K562 (cell line): ENCODE data around the gene OTOGL. TPM values are rescaled to one million over a fixed set of nuclear protein-coding genes. Genes with fewer than 3 reads are reported as not detected.
A peak's percentile ranks its signal among the peaks of the same experiment; 100 is the strongest.

Experiments used
- ATAC-seq: fragments of 200-7000 bp; cut with Tn5 transposase; 3 replicates; pipeline ENCODE4 v1.9.1; 2020; ENCODE audit warnings: moderate library complexity
- BruUV-seq: library from RNA; stranded (reverse); fragments of 400-500 nt; replicated peaks from 2 replicates; lab custom pipeline; 2021; lab: Mats Ljungman, UMichigan
- CTCF ChIA-PET: fragments of 300-600 bp; formaldehyde crosslinking; extraction: SDS; loops from one replicate; lab custom pipeline; 2021; ENCODE audit warnings: low intra/inter-chr PET ratio; lab: Yijun Ruan, JAX
- POLR2A ChIA-PET: fragments of 300-600, 350-650 bp; sonication (Branson Sonifier 250); formaldehyde crosslinking; extraction: SDS; loops from one replicate; lab custom pipeline; 2021; ENCODE audit warnings: antibody characterized with exemption, inconsistent platforms; lab: Yijun Ruan, JAX
- DNase-seq, 4 experiments: peaks; one replicate each; pipeline versions ENCODE4 v3.0.0 to v3.0.0-alpha.2; 2011 to 2018; ENCODE audit warnings: low spot score in 3 of 4, mixed read lengths in 3 of 4; ENCODE audit errors: extremely low read depth in 1 of 4
- FAIRE-seq: peaks from 2 replicates; lab custom pipeline; 2011; peaks lifted over from hg19 to GRCh38; lab: Jason Lieb, UNC
- H2AFZ ChIP-seq: 2 replicates; pipeline ENCODE4 v1.6.0; 2011; ENCODE audit warnings: low read depth, low read length, control low read depth, inconsistent platforms
- H3K27ac ChIP-seq: fragments of 200-600 bp; 3 replicates; pipeline ENCODE4 v1.8.0; 2011; ENCODE audit warnings: low read depth, mild to moderate bottlenecking, control low read depth, inconsistent platforms, low read length, moderate library complexity, mixed read lengths; ENCODE audit errors: extremely low read depth
- H3K27me3 ChIP-seq, 2 experiments: fragments of 300-600 bp in 1 of 2; 2 replicates in 1 of 2; 3 replicates in 1 of 2; pipeline versions ENCODE4 v1.6.0 to v1.8.0; 2011; ENCODE audit warnings: inconsistent platforms in 2 of 2, low read length in 2 of 2, mild to moderate bottlenecking in 1 of 2, mixed read lengths in 1 of 2, moderate library complexity in 1 of 2; ENCODE audit not compliant: control insufficient read depth in 2 of 2, insufficient read depth in 2 of 2
- H3K36me3 ChIP-seq: fragments of 300-600 bp; 3 replicates; pipeline ENCODE4 v1.8.0; 2011; ENCODE audit warnings: mild to moderate bottlenecking, low read length, inconsistent platforms; ENCODE audit not compliant: control insufficient read depth, insufficient read depth
- H3K4me1 ChIP-seq, 2 experiments: fragments of 200-600 bp in 1 of 2; replicated peaks in 1 of 2; 2 replicates in 1 of 2; 3 replicates in 1 of 2; pipeline versions ENCODE4 v1.5.1 to v1.8.0; 2011; ENCODE audit warnings: inconsistent platforms in 2 of 2, low read length in 2 of 2, mild to moderate bottlenecking in 1 of 2, mixed read lengths in 1 of 2, moderate library complexity in 1 of 2; ENCODE audit not compliant: control insufficient read depth in 2 of 2, insufficient read depth in 2 of 2
- H3K4me2 ChIP-seq: 2 replicates; pipeline ENCODE4 v1.6.1; 2011; ENCODE audit warnings: low read length, control low read depth, inconsistent platforms, mixed read lengths; ENCODE audit not compliant: insufficient read depth
- H3K4me3 ChIP-seq: fragments of 200-600 bp; sonication (generic), shearing (Covaris generic); 2 replicates; pipeline ENCODE4 v1.5.1; 2016; ENCODE audit warnings: control low read depth, inconsistent platforms
- H3K79me2 ChIP-seq: fragments of 200-600 bp; 3 replicates; pipeline ENCODE4 v1.8.0; 2011; ENCODE audit warnings: low read length, inconsistent platforms; ENCODE audit not compliant: control insufficient read depth, insufficient read depth
- H3K9ac ChIP-seq, 2 experiments: 2 replicates each; pipeline versions ENCODE4 v1.6.0 to v1.6.1; 2011; ENCODE audit warnings: low read depth in 2 of 2, low read length in 2 of 2, control low read depth in 1 of 2, inconsistent platforms in 1 of 2, mild to moderate bottlenecking in 1 of 2, mixed read lengths in 1 of 2; ENCODE audit not compliant: insufficient read depth in 1 of 2
- H3K9me1 ChIP-seq: one replicate; pipeline ENCODE4 v1.6.0; 2011; ENCODE audit warnings: inconsistent platforms, mild to moderate bottlenecking, low read length, moderate library complexity; ENCODE audit not compliant: control insufficient read depth, insufficient read depth
- H3K9me3 ChIP-seq: replicated peaks from 2 replicates; pipeline ENCODE4 v1.5.1; 2011; ENCODE audit warnings: low read depth, low read length, inconsistent platforms; ENCODE audit not compliant: control insufficient read depth, insufficient read depth
- H4K20me1 ChIP-seq: replicated peaks from 2 replicates; pipeline ENCODE4 v1.6.1; 2011; ENCODE audit warnings: low read length, inconsistent platforms, mixed read lengths; ENCODE audit not compliant: control insufficient read depth, insufficient read depth
- C11orf30 ChIP-seq: fragments of 450-650 bp; IDR thresholded peaks from 2 replicates; pipeline ENCODE4 v1.6.1; 2016; ENCODE audit warnings: low read depth, mild to moderate bottlenecking
- CSDE1 ChIP-seq, 2 experiments: fragments of 450-650 bp; IDR thresholded peaks; 2 replicates each; pipeline ENCODE4 v1.6.1; 2016; ENCODE audit warnings: mild to moderate bottlenecking in 1 of 2
- DMBX1 ChIP-seq: fragments of 250-450 bp; sonication (Bioruptor Pico); IDR thresholded peaks from 2 replicates; pipeline ENCODE4 v1.8.0; 2022; ENCODE audit warnings: inconsistent platforms, mild to moderate bottlenecking, moderate library complexity, borderline replicate concordance
- GATAD2B ChIP-seq: fragments of 450-650 bp; IDR thresholded peaks from 2 replicates; pipeline ENCODE4 v1.6.1; 2017; ENCODE audit warnings: mild to moderate bottlenecking, borderline replicate concordance
- MAFF ChIP-seq: IDR thresholded peaks from 2 replicates; pipeline ENCODE4 v1.6.1; 2012; ENCODE audit warnings: low read length, improper control_type of control experiment
- MAFG ChIP-seq: fragments of 450-650 bp; conservative IDR thresholded peaks from 2 replicates; pipeline ENCODE4 v1.6.1; 2016; ENCODE audit warnings: missing genetic modification characterization, missing compliant biosample characterization
- MAFK ChIP-seq: IDR thresholded peaks from 2 replicates; pipeline ENCODE4 v1.6.1; 2011; ENCODE audit warnings: low read length, improper control_type of control experiment
- NFATC3 ChIP-seq: fragments of 450-650 bp; IDR thresholded peaks from 2 replicates; pipeline ENCODE4 v1.6.1; 2017; ENCODE audit warnings: mild to moderate bottlenecking
- NR0B1 ChIP-seq: fragments of 450-650 bp; IDR thresholded peaks from one replicate; pipeline ENCODE4 v1.6.1; 2018; ENCODE audit warnings: mild to moderate bottlenecking, moderate library complexity; ENCODE audit not compliant: partially characterized antibody
- NR1H2 ChIP-seq: sonication (generic); formaldehyde crosslinking; IDR thresholded peaks from 2 replicates; pipeline ENCODE4 v1.4.0; 2020; ENCODE audit warnings: mild to moderate bottlenecking, missing genetic modification reagents
- RBM25 ChIP-seq: fragments of 200-400 bp; formaldehyde crosslinking; IDR thresholded peaks from 2 replicates; pipeline ENCODE4 v1.6.1; 2018; ENCODE audit warnings: low read length, low read depth, moderate library complexity; ENCODE audit not compliant: severe bottlenecking
- RFX1 ChIP-seq: fragments of 450-650 bp; IDR thresholded peaks from 2 replicates; pipeline ENCODE4 v1.6.1; 2016; ENCODE audit warnings: mild to moderate bottlenecking, moderate library complexity
- SIN3A ChIP-seq, 2 experiments: fragments of 150-350 bp in 1 of 2; IDR thresholded peaks; 2 replicates each; pipeline ENCODE4 v1.6.1; 2011 to 2016; ENCODE audit warnings: borderline replicate concordance in 2 of 2, low read depth in 2 of 2, low read length in 2 of 2, mild to moderate bottlenecking in 2 of 2, moderate library complexity in 2 of 2; ENCODE audit not compliant: control insufficient read depth in 1 of 2
- SLC30A9 ChIP-seq: fragments of 250-450 bp; sonication (Bioruptor Pico); IDR thresholded peaks from 2 replicates; pipeline ENCODE4 v1.8.0; 2022; ENCODE audit warnings: mild to moderate bottlenecking, moderate library complexity
- SRF ChIP-seq, 2 experiments: fragments of 250-450, 450-650 bp in 1 of 2; sonication (Bioruptor Pico) in 1 of 2; sonication (generic) in 1 of 2; formaldehyde crosslinking; IDR thresholded peaks; 2 replicates each; pipeline versions ENCODE4 v1.5.0 to v1.5.1; 2020 to 2022; ENCODE audit warnings: mild to moderate bottlenecking in 1 of 2, missing genetic modification reagents in 1 of 2
- ZNF316 ChIP-seq: fragments of 450-650 bp; IDR thresholded peaks from 2 replicates; pipeline ENCODE4 v1.6.1; 2016
- ZNF347 ChIP-seq: fragments of 450-650 bp; formaldehyde crosslinking; IDR thresholded peaks from 2 replicates; pipeline ENCODE4 v1.4.0; 2020; ENCODE audit warnings: low read depth, mild to moderate bottlenecking, moderate library complexity
- WGBS: fragments of 100-300 bp; shearing (Covaris generic); methylation state at CpG from one replicate; pipeline ENCODE4 v1.1.6; 2016; ENCODE audit warnings: low coverage, mixed read lengths; ENCODE audit not compliant: insufficient coverage; ENCODE audit errors: missing lambda C conversion rate; 5-methylcytosine and 5-hydroxymethylcytosine counted together
- in situ Hi-C: fragments of 300-500 bp; cut with MboI; formaldehyde crosslinking; loops from 4 replicates; pipeline ENCODE4 v1.15.0; 2018; ENCODE audit warnings: inconsistent platforms, mixed read lengths
- intact Hi-C: fragments of 100-400 bp; cut with micrococcal nuclease; formaldehyde crosslinking; loops from 2 replicates; pipeline ENCODE4 v1.14.2; 2022
- polyA plus RNA-seq, 8 experiments: library from polyadenylated mRNA; depleted of rRNA in 4 of 8; stranded (reverse) in 5 of 8; unstranded in 3 of 8; fragments of >200 nt; fragmentation: Nextera tagmentation in 2 of 8; fragmentation: Illumina TruSeq in 1 of 8; extraction: Ambion mirVana in 2 of 8; extraction: Trizol in 1 of 8; gene quantifications; 2 replicates each; pipeline versions ENCODE4 v1.2.1 to v1.2.3, GENCODE V29; 2011 to 2014; ENCODE audit warnings: inconsistent platforms in 1 of 8, missing spikeins in 1 of 8
- total RNA-seq, 7 experiments: library from RNA; depleted of rRNA in 6 of 7; stranded (reverse); fragments of >200 nt in 6 of 7; fragmentation: Illumina TruSeq in 2 of 7; extraction: Trizol in 2 of 7; gene quantifications; 2 replicates each; pipeline versions ENCODE4 v1.2.1 to v1.2.3, GENCODE V29; 2011 to 2021; ENCODE audit warnings: low replicate concordance in 1 of 7

OTOGL gene
- total and polyA plus RNA-seq, 9 of the 15 experiments (the other 6 are each of a cell fraction or from before 2014, with no cell fraction given) = 0.02 to 0.03 TPM; not detected in 7

GRCh38 chr12:80178846-80179245 lies 79.5 kb downstream of the OTOGL start:
- intact Hi-C loops = no loop called here
- no peak for DNase-seq
- no peaks in the 10 kb centered on the region for H4K20me1 ChIP-seq

GRCh38 chr12:80183939-80184338 lies 84.6 kb downstream of the OTOGL start:
- in situ Hi-C loops (no loop called here), intact Hi-C loops (loop anchor here (10.0 kb wide), 1 partner anchor 299 kb away; no protein-coding TSS in a partner anchor)
- H3K9me1 ChIP-seq = no peaks in the 10 kb centered on the region
- no peak overlapping the region for H3K4me2 ChIP-seq
- H3K27me3 ChIP-seq = no peaks in the 10 kb centered on the region
- FAIRE-seq (no peak), DNase-seq (no peak), ATAC-seq (no peak)
- no peaks in the 10 kb centered on the region for H3K36me3 ChIP-seq
- no TSS peak for BruUV-seq
- no peaks in the 10 kb centered on the region for H3K79me2 ChIP-seq
- no peak overlapping the region for H2AFZ ChIP-seq
- no peak overlapping the region for H3K9ac ChIP-seq
- no peak overlapping the region for H3K4me3 ChIP-seq
- POLR2A ChIA-PET = no interaction called here
- TF ChIP-seq RBM25 = no peak
- TF ChIP-seq NR0B1 = no peak
- no peak for TF ChIP-seq GATAD2B
- peak; percentile 79 for TF ChIP-seq MAFF
- TF ChIP-seq MAFG (tag) = peak; percentile 56; the same call in 1 of the 2 replicates
- no peak for TF ChIP-seq DMBX1 (CRISPR knock-in tag)
- peak; percentile 64 for TF ChIP-seq C11orf30
- TF ChIP-seq CSDE1 (IDR thresholded peaks at IDR 0.05) = no peak
- TF ChIP-seq ZNF316 = peak; percentile 78
- TF ChIP-seq MAFK = peak; percentile 78
- no peak for TF ChIP-seq RFX1
- TF ChIP-seq ZNF347 (CRISPR knock-in tag) = no peak
- TF ChIP-seq SLC30A9 (CRISPR knock-in tag) = no peak
- 5% methylated on average over 2 of the region's 2 CpGs for WGBS
- CTCF ChIA-PET = interaction anchor here (0.5 kb wide), 1 partner anchor 524 kb away, joined by 4 read pairs; no protein-coding TSS in a partner anchor
- no peaks in the 10 kb centered on the region for H4K20me1 ChIP-seq
- H3K9me3 ChIP-seq = no peaks in the 10 kb centered on the region
- no peak overlapping the region for H3K27ac ChIP-seq
- no peaks in the 10 kb centered on the region for H3K4me1 ChIP-seq

More at GRCh38 chr12:80178846-80179245, 79.5 kb downstream of the OTOGL start:
- Histone ChIP-seq H3K27ac (no peak overlapping the region), H2AFZ (no peak overlapping the region), H3K27me3 (no peaks in the 10 kb centered on the region), H3K79me2 (no peaks in the 10 kb centered on the region), H3K4me1 (no peaks in the 10 kb centered on the region), H3K4me2 (no peak overlapping the region), H3K4me3 (no peak overlapping the region), H3K36me3 (no peaks in the 10 kb centered on the region), H3K9me3 (no peaks in the 10 kb centered on the region)
- 0% methylated on average over 3 of the region's 3 CpGs for WGBS
- BruUV-seq = no TSS peak
- FAIRE-seq = no peak
- CTCF ChIA-PET = no interaction called here
- no peak for ATAC-seq
- POLR2A ChIA-PET = interaction anchor here (0.7 kb wide), 1 partner anchor 133 kb away, joined by 3 read pairs; no protein-coding TSS in a partner anchor
- in situ Hi-C loops = no loop called here
- TF ChIP-seq NFATC3 (no peak), SRF (CRISPR knock-in tag; IDR thresholded peaks at IDR 0.05) (no peak), NR1H2 (CRISPR knock-in tag) (no peak), SIN3A (IDR thresholded peaks at IDR 0.05; ENCODE audit: borderline replicate concordance in 2 of 2, control insufficient read depth in 1 of 2, low read depth in 2 of 2, low read length in 2 of 2) (no peak)
- TF ChIP-seq, all 486 proteins: peak for 0
- Histone ChIP-seq H3K9ac (no peak overlapping the region), H3K9me1 (no peaks in the 10 kb centered on the region)
